Cardiac muscle cell (in vitro differentiated cells and primary cell): ENCODE measurements around the gene MACROD2. TPM values are rescaled to one million over a fixed set of nuclear protein-coding genes. Genes with fewer than 3 reads are reported as not detected.

ENCODE experiments used
- DNase-seq, 2 donors: peaks; one replicate each; pipeline versions ENCODE4 v3.0.0 to v3.0.0-alpha.2; 2010 to 2017; ENCODE audit warnings: low read depth in 1 of 2, low spot score in 1 of 2
- H3K27ac ChIP-seq: fragments of 200-600 bp; sonication (generic); 2 replicates; pipeline ENCODE4 v1.5.1; 2016
- H3K27me3 ChIP-seq: fragments of 200-600 bp; sonication (generic); 2 replicates; pipeline ENCODE4 v1.6.0; 2016; ENCODE audit warnings: control low read depth
- H3K36me3 ChIP-seq: fragments of 200-600 bp; sonication (generic); 2 replicates; pipeline ENCODE4 v1.5.1; 2016; ENCODE audit warnings: control low read depth
- H3K4me1 ChIP-seq: fragments of 200-600 bp; sonication (generic); 2 replicates; pipeline ENCODE4 v1.8.1; 2017; ENCODE audit warnings: low read depth, mild to moderate bottlenecking, mixed run types
- H3K4me3 ChIP-seq: fragments of 200-600 bp; sonication (generic); 2 replicates; pipeline ENCODE4 v1.5.1; 2016; ENCODE audit warnings: mild to moderate bottlenecking
- H3K9me3 ChIP-seq: fragments of 200-600 bp; sonication (generic); 2 replicates; pipeline ENCODE4 v1.5.1; 2017; ENCODE audit warnings: low read depth, mild to moderate bottlenecking, control low read depth
- CTCF ChIP-seq: IDR thresholded peaks from 2 replicates; pipeline ENCODE4 v1.5.1; 2012; ENCODE audit warnings: low read depth, mild to moderate bottlenecking, low read length
- polyA plus RNA-seq: library from polyadenylated mRNA; unstranded; fragments of >200 nt; fragmentation: Nextera tagmentation; extraction: Ambion mirVana; gene quantifications from 2 replicates; pipeline ENCODE4 v1.2.1, GENCODE V29; 2016
- total RNA-seq: library from RNA; depleted of rRNA; stranded (reverse); fragments of >200 nt; gene quantifications from 2 replicates; pipeline ENCODE4 v1.2.3, GENCODE V29; 2016

Gene MACROD2
- total and polyA plus RNA-seq, 2 experiments from 2014 or later: 9.3 to 14.4 TPM

- Histone ChIP-seq H3K36me3 (no peaks in the 10 kb centered on the region), H3K4me1 (no peaks in the 10 kb centered on the region), H3K4me3 (no peak overlapping the region), H3K27ac (no peak overlapping the region), H3K27me3 (no peaks in the 10 kb centered on the region), H3K9me3 (no peaks in the 10 kb centered on the region)
- TF ChIP-seq CTCF: no peak
- no peak for DNase-seq
Measured at GRCh38 chr20:14619411-14619810, 624.1 kb downstream of the MACROD2 start.

GRCh38 chr20:14622796-14623195, 627.5 kb downstream of the MACROD2 start:
- peak in 1 of 2 donors; percentile 60 for DNase-seq
- TF ChIP-seq CTCF: no peak

GRCh38 chr20:14631011-14631410, 635.7 kb downstream of the MACROD2 start:
- H3K4me1 ChIP-seq: no peaks in the 10 kb centered on the region
- no peak overlapping the region for H3K4me3 ChIP-seq
- H3K27me3 ChIP-seq: no peaks in the 10 kb centered on the region
- H3K27ac ChIP-seq: no peak overlapping the region
- H3K36me3 ChIP-seq: no peaks in the 10 kb centered on the region
- DNase-seq: no peak
- no peaks in the 10 kb centered on the region for H3K9me3 ChIP-seq
- TF ChIP-seq CTCF: no peak

More at GRCh38 chr20:14622796-14623195, 627.5 kb downstream of the MACROD2 start:
- Histone ChIP-seq H3K4me3 (no peak overlapping the region), H3K36me3 (no peaks in the 10 kb centered on the region), H3K27me3 (no peaks in the 10 kb centered on the region), H3K27ac (no peak overlapping the region), H3K4me1 (no peaks in the 10 kb centered on the region), H3K9me3 (no peaks in the 10 kb centered on the region)

- H3K4me3 ChIP-seq: no peak overlapping the region
- H3K27ac ChIP-seq: no peak overlapping the region
- no peaks in the 10 kb centered on the region for H3K9me3 ChIP-seq
- H3K4me1 ChIP-seq: no peaks in the 10 kb centered on the region
- DNase-seq: peak in 1 of 2 donors; percentile 36
- H3K27me3 ChIP-seq: no peaks in the 10 kb centered on the region
- H3K36me3 ChIP-seq: no peaks in the 10 kb centered on the region
- TF ChIP-seq CTCF: peak; percentile 4
Measured at GRCh38 chr20:14632906-14633305, 637.6 kb downstream of the MACROD2 start.

- H3K27me3 ChIP-seq: no peaks in the 10 kb centered on the region
- no peaks in the 10 kb centered on the region for H3K36me3 ChIP-seq
- peak in 1 of 2 donors; percentile 40 for DNase-seq
- no peaks in the 10 kb centered on the region for H3K9me3 ChIP-seq
- no peak overlapping the region for H3K27ac ChIP-seq
- no peak overlapping the region for H3K4me3 ChIP-seq
- H3K4me1 ChIP-seq: no peaks in the 10 kb centered on the region
- TF ChIP-seq CTCF: no peak
Measured at GRCh38 chr20:14633507-14633906, 638.2 kb downstream of the MACROD2 start.

- no peaks in the 10 kb centered on the region for H3K27me3 ChIP-seq
- H3K27ac ChIP-seq: no peak overlapping the region
- H3K36me3 ChIP-seq: no peaks in the 10 kb centered on the region
- no peak for DNase-seq
- no peaks in the 10 kb centered on the region for H3K9me3 ChIP-seq
- H3K4me1 ChIP-seq: no peaks in the 10 kb centered on the region
- TF ChIP-seq CTCF: no peak
- H3K4me3 ChIP-seq: no peak overlapping the region
Measured at GRCh38 chr20:14634665-14635064, 639.3 kb downstream of the MACROD2 start.
